ENCODE data around the gene CADM1.
"Not testable (repeated sequence)": the region's sequence is repeated elsewhere in the genome, so short reads cannot be mapped to it uniquely, and the experiment has no call there.

CADM1 gene

DNA sequence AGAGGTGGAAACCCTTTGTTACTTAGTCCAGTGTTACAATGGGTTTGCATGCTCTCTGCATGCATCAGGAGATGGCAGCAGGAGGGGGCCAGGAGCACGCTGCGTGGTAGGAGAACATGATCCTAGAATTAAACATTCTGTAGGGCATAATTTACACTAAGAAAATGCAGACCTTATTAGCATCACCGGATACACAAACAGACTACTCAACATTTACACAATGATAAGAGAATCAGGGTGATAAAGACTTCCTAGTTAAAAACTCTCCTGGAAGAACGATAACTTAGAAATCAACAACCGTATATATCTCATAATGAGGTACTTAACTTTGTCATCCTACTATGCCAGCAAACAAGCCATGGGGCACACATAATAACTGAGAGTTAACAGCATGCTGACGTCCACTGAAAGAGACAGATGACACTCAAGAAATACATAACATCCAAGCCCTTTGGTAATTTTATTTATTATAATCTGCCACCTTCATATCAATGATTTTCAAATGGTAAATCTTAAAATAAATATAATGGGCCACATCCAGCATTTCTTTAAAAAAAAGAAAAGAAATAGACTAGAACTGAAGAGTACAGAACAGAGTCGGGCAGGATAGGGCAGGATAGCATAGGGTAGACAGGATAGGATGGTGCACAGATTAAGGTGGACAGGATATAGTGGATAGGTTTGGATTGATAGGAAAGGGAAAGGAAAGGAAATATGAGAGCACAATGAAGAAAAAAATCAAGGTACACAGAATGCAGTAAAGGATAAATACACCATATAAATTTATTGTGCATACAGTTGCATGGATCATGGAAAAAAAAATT is 27.5 kb downstream of the CADM1 start:
- no peak for DNase-seq

DNA sequence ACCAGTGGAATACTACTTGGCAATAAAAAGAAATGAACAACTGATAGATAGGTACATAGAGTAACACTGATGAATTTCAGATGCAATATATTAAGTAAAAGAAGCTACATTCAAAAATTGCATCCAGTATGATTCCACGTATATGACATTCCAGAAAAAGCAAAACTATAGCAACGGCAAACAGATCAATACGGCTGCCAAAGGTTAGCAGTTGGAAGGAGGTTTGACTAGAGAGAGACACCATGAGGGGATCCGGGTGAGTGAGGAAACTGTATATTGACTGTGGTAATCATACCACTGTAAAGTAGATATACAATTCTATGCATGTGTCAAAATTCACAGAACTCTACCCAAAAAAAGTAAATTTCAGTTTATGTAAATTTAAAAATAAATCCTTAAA is 28.7 kb downstream of the CADM1 start:
- DNase-seq: no peak

DNA sequence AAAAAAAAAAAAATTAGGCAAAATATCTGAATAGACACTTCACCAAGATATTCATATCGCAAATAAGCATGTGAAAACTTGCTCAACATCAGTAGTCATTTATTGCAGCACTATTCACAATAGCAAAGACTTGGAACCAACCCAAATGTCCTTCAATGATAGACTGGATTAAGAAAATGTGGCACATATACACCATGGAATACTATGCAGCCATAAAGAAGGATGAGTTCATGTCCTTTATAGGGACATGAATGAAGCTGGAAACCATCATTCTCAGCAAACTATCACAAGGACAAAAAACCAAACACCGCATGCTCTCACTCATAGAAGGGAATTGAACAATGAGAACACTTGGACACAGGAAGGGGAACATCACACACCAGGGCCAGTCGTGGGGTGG is 29.9 kb downstream of the CADM1 start:
- DNase-seq: not testable (repeated sequence)

DNA sequence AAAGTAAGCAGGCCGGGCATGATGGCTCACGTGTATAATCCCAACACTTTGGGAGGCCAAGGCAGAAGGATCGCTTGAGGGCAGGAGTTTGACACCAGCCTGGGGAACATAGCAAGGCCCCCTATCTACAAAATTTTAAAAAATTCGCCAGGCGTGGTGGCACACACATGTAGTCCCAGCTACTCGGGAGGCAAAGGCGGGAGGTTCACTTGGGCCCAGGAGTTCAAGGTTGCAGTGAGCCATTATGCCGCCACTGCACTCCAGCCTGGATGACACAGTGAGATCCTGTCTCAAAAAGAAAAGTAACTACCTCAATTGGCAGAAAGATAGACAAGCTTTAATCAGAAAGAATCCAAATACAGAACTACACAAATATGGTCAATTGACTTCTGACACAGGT is 31.0 kb downstream of the CADM1 start:
- no peak for DNase-seq

DNA sequence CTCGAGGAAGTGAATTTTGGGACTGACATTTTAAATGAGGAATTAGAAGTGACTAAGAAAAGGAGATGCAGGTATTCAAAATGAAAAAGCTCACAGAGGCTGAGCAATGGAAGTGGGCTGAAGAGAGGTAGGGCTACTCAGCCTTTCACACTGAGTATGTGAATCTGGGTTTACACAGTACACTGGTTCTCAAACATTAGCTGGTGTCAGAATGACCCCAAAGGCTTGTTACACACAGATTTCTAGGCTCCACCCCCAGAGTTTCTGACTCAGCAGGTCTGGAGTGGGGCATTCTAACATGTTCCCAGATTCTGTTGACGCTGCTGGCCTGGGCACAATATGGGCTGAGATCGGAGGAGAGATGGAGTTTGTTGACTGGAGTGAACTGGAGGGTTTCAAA is 32.8 kb downstream of the CADM1 start:
- no peak for DNase-seq

DNA sequence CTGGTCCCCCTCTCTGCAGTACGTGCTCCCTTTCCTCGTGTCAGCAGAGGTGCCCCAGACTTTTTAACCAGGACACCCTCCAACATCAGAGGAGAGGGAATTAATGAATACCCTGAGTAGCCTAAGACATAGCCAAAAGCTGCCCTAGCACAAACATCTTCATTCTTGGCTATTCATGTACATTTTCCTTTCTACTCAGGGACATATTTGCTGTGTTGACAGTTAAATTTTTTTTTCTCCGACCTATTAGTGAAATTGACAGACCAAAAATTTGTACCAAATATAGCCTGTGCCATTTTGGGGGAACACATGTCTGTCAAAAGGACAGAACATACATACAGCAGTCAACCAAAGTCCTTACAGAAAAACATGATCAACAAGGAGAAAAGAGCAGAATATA is 33.3 kb downstream of the CADM1 start:
- DNase-seq: no peak

DNA sequence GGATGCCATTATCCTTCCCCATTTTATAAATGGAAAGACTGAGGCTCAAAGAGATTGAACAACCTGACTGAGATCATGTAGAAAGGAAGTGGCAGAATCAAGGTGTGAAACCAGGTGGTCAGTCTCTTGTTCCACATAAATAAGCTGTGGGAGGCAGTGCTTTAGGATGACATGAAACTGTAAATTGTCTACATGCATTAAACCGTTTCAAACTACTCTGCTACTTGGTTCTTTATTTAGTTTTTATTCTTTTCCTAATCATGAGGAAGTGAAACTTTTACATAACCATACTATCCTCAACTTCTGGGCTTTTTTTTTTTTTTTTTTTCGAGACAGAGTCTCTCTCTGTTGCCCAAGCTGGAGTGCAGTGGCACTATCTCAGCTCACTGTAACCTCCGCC is 34.9 kb downstream of the CADM1 start:
- DNase-seq: no peak

DNA sequence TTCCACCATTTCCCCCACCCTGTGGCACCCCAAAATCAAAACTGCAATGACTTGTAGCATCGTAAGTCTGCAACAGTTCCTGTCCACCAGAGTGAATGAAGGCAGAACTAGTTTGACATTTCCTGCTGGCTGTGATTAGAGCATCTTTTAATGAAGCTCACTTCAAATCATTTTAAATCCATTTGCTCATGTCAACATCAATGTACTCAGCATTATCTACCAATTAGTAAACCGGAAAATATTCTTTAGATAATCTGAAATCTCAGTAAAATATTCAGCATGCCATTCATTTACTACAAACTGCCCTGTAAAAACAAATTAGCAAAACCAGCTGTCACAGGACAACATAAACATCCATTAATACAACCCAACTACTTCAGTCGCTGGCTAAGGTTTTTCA is 38.1 kb downstream of the CADM1 start:
- no peak for DNase-seq

DNA sequence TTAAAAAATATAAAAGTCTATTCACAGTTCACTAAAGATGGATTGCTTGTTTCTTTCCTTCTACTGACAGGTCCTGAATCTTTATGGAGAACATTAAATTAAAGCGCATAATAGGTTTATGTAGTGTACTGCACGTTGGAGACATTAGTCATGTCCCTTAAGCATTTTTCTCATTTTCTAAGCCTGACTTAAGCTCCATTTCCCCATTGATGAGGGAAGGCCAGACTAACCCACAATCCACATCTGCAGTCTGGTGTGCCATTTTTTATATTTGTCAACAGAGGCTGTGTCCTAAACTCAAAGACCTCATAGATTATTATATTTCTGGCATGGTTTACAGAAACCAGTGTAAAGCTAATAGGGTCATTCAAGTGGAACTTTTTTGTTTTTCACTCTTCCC is 39.9 kb downstream of the CADM1 start:
- DNase-seq: no peak

DNA sequence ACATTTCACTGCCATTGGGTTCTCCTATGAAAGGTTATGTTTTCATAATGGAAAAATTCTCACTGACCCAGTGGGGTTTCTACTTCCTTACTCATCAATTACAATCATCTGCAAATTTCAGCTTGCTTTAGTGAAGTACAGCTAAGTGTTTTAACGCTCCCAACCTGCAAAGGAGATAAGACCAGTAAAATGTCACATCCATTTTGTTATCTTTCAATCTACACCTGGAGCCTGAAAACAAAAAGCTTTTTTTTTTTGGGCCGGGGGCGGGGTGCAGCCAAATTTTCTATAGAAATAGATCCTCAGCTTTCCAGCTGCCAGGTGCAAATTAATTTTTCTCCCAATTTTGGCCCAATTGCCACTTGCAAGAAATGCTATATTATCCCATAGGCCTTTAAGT is 40.6 kb downstream of the CADM1 start:
- no peak for DNase-seq

DNA sequence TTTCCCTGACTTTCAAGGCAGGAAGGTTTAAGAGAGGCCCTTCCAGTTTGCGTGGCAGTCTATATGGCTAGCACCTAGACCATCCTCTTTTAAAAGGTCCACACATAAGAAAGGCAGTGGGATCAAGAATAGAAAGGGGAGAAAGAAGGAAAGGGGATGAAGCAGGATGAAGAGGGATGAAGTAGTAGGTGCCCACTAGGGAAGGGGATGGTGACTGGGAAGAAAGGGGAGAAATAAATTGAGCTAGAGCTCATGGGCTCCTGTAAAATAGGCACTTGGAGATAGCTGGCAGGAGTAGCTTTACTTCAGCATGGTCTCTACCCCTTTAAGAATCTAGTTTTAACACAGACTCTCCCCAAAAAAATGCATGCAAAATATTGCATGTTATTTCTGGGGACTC is 41.5 kb downstream of the CADM1 start:
- no peak for DNase-seq

DNA sequence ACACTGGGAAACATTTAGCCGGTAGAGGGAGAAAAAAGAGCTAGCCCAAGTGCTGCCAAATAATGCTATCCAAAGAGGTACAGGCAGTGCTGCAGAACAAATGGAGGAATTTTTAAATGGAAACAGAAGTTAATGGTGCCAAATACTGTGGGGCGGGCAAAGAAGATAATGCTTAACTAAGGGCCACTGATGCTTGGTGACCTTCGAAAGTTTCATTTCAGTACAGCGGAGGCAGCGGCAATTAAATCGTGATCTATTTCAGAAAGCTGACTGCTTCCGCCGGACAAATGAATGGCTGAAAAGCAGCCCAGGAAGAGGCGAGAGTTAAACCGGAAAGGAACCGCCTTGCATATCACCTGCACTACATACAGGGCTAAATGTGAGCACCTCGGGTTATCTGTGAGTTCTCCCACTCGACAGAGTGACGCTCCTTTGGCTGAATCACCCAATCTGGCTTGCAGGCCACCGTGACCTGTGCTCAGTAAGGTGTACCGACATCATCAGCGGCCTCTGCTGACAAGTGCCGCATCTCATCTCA is 42.1 kb downstream of the CADM1 start:
- no peak for DNase-seq

DNA sequence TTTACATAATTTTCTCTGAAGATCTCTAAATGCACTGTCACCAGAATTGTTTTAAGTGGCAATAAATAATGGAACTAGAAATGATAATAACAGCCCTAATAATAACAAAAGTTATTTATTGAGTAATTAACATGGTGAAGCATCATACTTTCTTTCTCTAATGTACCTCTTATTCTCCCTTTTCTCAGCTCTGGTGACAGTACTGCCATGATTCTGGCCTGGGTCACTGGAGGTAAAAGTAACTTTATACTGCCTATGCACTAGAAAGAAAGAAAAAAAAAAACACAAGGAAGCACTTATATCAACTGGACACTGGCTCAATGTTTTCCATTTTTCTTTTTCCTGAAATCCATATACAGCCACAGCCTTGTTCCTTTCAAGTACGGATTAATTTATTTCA is 43.7 kb downstream of the CADM1 start:
- no peak for DNase-seq

DNA sequence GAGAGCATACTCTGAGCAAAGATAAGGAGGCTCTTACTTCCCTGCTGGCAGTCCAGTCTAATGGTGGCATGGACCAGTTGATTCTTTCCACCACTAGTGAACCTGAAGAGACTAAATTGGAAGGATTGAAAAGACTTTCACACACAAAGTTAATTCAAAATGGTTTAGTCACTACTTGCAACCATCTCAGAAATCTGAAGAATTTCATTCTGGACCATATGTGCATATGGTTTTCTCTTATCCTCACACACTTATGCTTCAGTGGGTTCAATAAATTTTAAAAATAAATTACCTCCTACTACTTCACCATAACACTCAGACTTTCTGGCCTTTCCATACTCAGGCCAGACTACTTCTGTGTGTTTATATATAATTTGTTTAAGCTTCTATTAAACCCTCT is 44.7 kb downstream of the CADM1 start:
- no peak for DNase-seq

DNA sequence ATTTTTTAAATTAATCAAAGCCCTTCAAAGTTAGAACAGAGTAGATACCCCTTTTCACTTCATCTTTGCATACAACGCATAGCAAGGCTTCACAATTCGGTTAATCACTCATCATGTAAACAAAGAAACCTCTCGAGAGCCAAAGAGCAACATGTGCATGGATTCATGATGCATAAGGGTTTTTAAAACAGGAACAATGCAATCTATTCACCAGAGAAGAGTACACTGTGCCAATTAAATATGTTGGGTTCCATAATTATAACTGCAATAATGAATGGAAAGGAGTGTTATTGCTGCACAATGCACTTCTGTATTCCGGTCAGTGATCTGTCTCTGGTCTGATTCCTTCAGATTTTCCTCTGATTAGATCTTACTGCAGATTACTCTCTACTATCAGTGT is 45.3 kb downstream of the CADM1 start:
- DNase-seq: no peak

DNA sequence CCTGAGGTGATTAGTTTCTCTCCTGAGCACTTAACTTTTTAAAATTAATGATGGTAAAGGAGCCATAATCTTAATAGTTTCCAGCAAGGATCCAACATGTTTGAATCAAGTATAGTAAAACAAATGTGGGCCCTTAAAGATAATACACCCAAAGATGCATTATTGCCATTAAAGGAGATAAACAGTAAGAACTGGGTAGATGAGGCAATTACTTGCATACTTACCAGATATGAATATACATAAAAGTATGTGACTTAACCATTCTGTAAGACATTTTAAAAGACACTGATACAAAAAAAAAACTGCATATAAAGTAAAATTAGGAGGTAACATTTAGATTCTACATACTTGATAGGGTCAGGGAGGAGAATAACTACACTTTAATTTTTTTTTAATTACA is 48.2 kb downstream of the CADM1 start:
- DNase-seq: no peak

DNA sequence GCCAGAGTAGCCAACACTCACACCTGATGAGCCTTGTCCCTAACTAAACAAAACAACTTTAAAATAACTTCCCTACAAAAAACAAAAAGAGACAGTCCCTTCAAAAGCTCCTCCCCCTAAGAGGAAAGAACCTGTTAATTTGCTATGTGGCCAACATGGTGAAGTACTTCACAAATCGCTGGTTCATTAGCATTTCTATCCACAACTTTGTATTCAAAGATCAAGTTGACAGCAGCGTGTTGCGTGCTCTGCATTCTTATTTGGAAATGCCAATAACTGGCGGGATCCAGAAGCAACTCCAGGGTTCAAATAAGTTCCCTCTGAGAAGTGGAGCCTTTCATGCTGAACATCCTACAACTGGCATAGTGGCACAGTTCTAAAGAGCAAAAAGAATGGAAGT is 48.6 kb downstream of the CADM1 start:
- no peak for DNase-seq

DNA sequence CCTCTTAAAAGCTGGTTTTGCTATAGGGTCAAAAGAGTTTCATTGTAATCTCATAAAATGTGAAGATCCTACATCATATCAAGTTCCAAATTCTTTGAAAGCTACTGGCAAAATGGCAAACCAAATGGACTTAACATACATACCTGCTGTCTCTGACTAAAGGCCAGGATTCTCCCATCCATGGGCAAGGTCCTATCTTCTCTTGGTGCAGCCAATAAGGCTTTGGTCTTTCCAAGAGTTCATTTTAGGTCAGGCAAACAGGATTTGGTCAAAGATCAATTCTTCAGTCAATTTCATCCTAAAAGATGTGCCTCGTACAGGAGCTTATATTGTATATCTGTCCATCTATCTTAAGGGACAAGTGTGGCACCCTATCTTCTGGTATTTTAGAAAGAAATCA is 49.7 kb downstream of the CADM1 start:
- DNase-seq: no peak

DNA sequence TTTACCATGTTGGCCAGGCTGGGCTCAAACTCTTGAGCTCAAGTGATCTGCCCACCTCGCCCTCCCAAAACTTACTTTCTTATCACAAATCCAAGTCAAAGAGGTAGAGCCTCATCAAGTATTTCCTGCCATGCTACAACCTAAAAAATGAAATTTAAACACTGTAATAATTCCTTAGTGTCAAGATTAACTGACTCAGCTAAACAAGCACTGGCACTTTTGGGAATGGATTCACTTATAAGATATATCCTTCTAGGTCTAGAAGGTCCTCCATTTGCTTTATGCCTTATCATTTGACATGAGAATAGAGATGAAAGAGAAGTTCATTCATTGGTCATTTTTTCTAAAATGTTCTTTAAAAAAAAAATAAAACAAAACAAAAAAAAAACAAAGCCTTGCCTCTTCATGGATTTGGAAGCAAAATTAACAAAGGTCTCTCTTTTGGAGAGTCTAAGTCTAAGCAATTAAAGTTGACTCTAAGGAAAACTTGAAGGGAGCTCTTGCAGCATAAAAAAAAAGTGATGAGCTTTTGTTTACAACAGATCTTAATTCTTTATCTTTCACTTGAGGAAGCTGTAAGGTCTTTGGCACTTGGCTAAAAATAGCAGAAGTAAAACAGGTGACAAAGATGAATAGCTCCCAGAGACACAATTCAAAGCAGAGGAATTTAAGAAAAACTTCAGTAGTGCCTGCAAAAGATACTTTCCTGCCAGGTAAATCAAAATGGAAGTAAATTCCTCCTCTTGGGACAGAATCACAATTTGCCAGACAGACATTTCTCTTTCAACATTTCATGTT is 50.3 kb downstream of the CADM1 start:
- DNase-seq: no peak

DNA sequence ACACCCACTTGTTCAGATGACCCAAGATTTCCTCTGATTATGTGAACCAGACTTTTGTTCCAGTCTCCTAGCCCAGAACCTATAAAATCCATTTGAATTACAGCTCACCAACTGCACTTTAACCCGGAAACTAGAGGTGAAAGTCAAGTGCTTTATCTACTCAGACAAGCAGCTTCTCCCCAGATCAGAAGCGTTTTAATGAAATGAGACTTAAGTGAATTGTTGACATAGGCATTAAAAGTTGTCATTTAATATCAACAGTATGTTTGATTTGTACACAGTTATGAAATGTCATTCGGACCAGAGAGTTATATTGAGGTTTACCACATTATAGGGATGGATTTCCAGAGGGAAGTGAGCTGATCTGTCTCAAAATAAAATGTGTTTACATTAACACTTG is 52.0 kb downstream of the CADM1 start:
- DNase-seq: no peak

DNA sequence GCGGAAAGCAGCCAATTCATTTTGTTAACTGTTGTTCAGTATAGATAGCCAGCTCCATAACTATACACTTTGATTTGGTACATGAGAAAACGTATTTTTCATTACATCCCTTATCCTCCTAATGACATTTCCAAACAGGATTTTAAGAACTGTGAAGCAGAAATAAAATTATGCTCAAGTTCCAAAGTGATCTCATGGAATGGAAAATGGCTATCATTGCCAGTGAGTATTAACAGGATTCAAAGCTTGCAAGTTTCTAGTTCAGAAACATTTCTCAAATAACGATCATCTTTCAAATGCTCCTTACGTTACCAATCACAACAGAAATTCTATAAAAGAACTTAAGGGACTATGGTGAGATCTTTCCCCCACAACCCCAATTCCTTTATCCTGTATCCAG is 53.7 kb downstream of the CADM1 start:
- DNase-seq: no peak

DNA sequence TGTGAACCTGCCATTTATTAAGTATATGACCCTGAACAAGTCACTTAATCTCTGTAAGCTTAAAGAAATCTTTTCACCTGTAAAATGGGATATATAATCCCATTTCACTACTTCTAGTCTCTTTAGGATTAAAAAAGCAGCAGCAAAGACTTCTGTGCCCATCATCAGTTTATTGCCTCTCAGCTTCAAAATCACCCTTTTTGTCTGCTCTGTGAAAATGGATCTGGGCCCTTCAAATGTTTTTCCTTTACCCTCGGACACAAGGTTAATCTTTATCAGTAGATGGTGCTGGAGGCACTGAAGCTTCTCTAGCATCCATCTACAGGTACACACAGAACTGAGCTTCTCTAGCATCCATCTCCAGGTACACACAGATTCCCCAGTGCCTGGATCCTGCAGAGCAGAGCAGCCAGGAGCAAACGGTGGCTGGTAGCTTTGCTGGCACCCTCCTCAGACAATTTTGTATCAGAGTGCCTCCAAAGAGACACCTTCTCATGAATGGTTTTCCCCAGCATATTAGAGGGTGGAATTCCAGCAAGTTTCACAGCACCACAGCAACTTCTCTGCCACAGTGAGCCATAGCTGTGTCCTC is 56.8 kb downstream of the CADM1 start:
- no peak for DNase-seq

DNA sequence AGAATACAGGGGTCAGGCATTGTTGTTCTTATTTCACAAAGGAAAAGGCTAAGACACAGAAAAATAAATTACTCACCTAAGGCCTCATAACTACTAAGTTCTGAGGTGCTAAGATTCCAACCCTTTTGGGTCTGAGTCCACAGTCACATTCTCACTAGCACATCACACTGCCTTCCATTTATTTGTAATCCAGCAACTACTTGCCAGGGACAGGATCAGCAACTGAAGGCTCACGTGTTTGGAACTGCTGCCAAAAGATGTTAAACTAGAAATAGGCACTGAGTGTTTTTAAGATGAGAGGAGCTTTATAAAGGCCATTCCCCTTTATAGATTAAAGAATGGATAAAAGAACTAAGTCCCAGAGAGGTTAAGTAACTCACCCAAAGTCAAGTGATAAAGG is 58.0 kb downstream of the CADM1 start:
- DNase-seq: no peak

DNA sequence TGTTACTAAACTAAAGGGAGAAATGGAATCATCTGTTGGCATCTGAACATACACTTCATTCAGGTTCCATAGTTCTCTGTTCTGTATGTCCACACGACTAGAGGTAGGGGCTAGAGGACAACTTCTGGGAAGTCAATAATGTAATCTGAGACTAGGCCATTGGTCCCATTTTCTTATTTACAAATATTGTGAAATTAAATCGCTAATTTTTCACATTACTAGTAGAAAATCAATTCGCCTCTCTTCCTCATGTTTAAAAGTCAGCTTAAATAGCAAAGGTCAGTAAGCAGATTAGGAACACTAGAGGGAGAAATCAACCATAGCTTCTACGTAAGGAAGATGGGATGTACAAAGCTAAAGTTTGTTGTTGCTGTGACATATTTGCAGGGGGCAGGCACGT is 59.7 kb downstream of the CADM1 start:
- DNase-seq: no peak
